ENCODE measurements around the gene TMEM92. TPM values are rescaled to one million over a fixed set of nuclear protein-coding genes. Genes with fewer than 3 reads are reported as not detected.
A peak's percentile ranks its signal among the peaks of the same experiment; 100 is the strongest.

TMEM92 gene
- total and polyA plus RNA-seq, 8 donors = 0.11 to 1.00 (median 0.26) TPM

GRCh38 chr17:50272246-50272645, 2.0 kb upstream of the TMEM92 start:
- no peak for TF ChIP-seq CTCF (IDR thresholded peaks at IDR 0.05)
- intact Hi-C loops (cut with DNase I) = loop anchor here (2.0 to 10.0 kb wide), 3 partner anchors 57 to 71 kb away; partner anchors contain the start of gene COL1A1 (in 2 of the 3)
- H3K4me3 ChIP-seq = no peak overlapping the region
- H3K4me1 ChIP-seq = no peaks in the 10 kb centered on the region
- no peaks in the 10 kb centered on the region for H3K9me3 ChIP-seq
- FAIRE-seq (no peak), DNase-seq (peak in 1 of 6 donors; percentile 54), ATAC-seq (no peak)
- 49 to 50% methylated on average over 7 of the region's 7 CpGs for WGBS, 2 donors
- no peaks in the 10 kb centered on the region for H3K36me3 ChIP-seq
- H3K27ac ChIP-seq = no peak overlapping the region
- H3K27me3 ChIP-seq = no peaks in the 10 kb centered on the region

GRCh38 chr17:50272711-50273653, 1.3 kb upstream of the TMEM92 start:
- ATAC-seq = peak; percentile 69 to 83 (median 78)
- 4 to 6% methylated on average over 49 to 57 of the region's 57 CpGs for WGBS, 2 donors
- Histone ChIP-seq H3K36me3 (no peaks in the 10 kb centered on the region), H3K27ac (no peak overlapping the region), H3K9me3 (no peaks in the 10 kb centered on the region), H3K27me3 (peaks cover 0 to under 1% (median 0%) of the 10 kb centered on the region in 4 donors), H3K4me1 (no peaks in the 10 kb centered on the region), H3K4me3 (peak overlapping the region; percentile 33 to 63 (median 44))
- intact Hi-C loops (cut with DNase I) = loop anchor here (2.0 to 10.0 kb wide), 3 partner anchors 58 to 72 kb away; partner anchors contain the start of gene COL1A1 (in 2 of the 3)
- peak in 4 of 6 donors; percentile 38 to 87 (median 58) for DNase-seq
- FAIRE-seq = no peak
- TF ChIP-seq CTCF (IDR thresholded peaks at IDR 0.05) = peak; percentile 73 to 93 (median 90)

GRCh38 chr17:50273654-50274040, 619 bp upstream of the TMEM92 start:
- no peak for DNase-seq
- intact Hi-C loops (cut with DNase I) = loop anchor here (2.0 to 10.0 kb wide), 3 partner anchors 59 to 73 kb away; partner anchors contain the start of gene COL1A1 (in 2 of the 3)

GRCh38 chr17:50274897-50275221, 593 bp downstream of the TMEM92 start:
- peaks cover 0 to 8% (median 0%) of the 10 kb centered on the region in 4 donors for H3K27me3 ChIP-seq
- FAIRE-seq (no peak), ATAC-seq (no peak), DNase-seq (no peak)
- intact Hi-C loops (cut with DNase I) = loop anchor here in 2 of 3 donors (5.0 to 10.0 kb wide), 2 partner anchors 60 to 73 kb away; partner anchors contain the start of gene COL1A1 (in 1 of the 2)
- 56 to 61% methylated on average over 4 of the region's 4 CpGs for WGBS, 2 donors
- no peaks in the 10 kb centered on the region for H3K9me3 ChIP-seq
- no peak overlapping the region for H3K4me3 ChIP-seq
- H3K4me1 ChIP-seq = no peaks in the 10 kb centered on the region
- H3K36me3 ChIP-seq = no peaks in the 10 kb centered on the region
- no peak for TF ChIP-seq CTCF (IDR thresholded peaks at IDR 0.05)
- H3K27ac ChIP-seq = no peak overlapping the region

More at GRCh38 chr17:50273654-50274040, 619 bp upstream of the TMEM92 start:
- Histone ChIP-seq H3K27me3 (peaks cover 0 to 7% (median 0%) of the 10 kb centered on the region in 4 donors), H3K4me1 (no peaks in the 10 kb centered on the region), H3K36me3 (no peaks in the 10 kb centered on the region), H3K27ac (no peak overlapping the region), H3K4me3 (peak overlapping the region in 1 of 4 donors; percentile 63), H3K9me3 (no peaks in the 10 kb centered on the region)
- ATAC-seq = no peak
- no peak for FAIRE-seq
- no peak for TF ChIP-seq CTCF (IDR thresholded peaks at IDR 0.05)
- WGBS, 2 donors = 59 to 60% methylated on average over 8 of the region's 8 CpGs
